Sigmoid colon (tissue), 7 donors: ENCODE measurements around the gene ZIM2. TPM values are rescaled to one million over a fixed set of nuclear protein-coding genes. Genes with fewer than 3 reads are reported as not detected.

Experiments
- DNase-seq: peaks from one replicate; pipeline ENCODE4 v3.0.0-alpha.2; 2019
- H3K27ac ChIP-seq, 4 donors: fragments of 200-600 bp; sonication (generic); one replicate each; pipeline ENCODE4 v1.5.1; 2016 to 2019; ENCODE audit warnings: mild to moderate bottlenecking in 1 of 4
- H3K27me3 ChIP-seq, 3 donors: fragments of 200-600 bp; sonication (generic); one replicate each; pipeline ENCODE4 v1.5.1; 2019; ENCODE audit warnings: mild to moderate bottlenecking in 1 of 3
- H3K36me3 ChIP-seq, 4 donors: fragments of 200-600 bp; sonication (generic); one replicate each; pipeline ENCODE4 v1.5.1; 2016 to 2019
- H3K4me1 ChIP-seq, 4 donors: fragments of 200-600 bp; sonication (generic); one replicate each; pipeline ENCODE4 v1.5.1; 2017 to 2019
- H3K4me3 ChIP-seq, 4 donors: fragments of 200-600 bp; sonication (generic); one replicate each; pipeline ENCODE4 v1.5.1; 2017 to 2019; ENCODE audit warnings: mild to moderate bottlenecking in 2 of 4, moderate library complexity in 1 of 4
- H3K9me3 ChIP-seq, 4 donors: fragments of 200-600 bp in 3 of 4; sonication (generic) in 3 of 4; one replicate each; pipeline versions ENCODE4 v1.5.1 to v1.6.1; 2013 to 2019
- CTCF ChIP-seq, 4 experiments: fragments of 450-650 bp in 3 of 4; fragments of 200-600 bp in 1 of 4; IDR thresholded peaks; one replicate each; pipeline ENCODE4 v1.5.1; 2016 to 2019; ENCODE audit warnings: antibody characterized with exemption in 4 of 4, mild to moderate bottlenecking in 3 of 4, moderate library complexity in 2 of 4
- EP300 ChIP-seq, 4 donors: sonication (generic); formaldehyde crosslinking; IDR thresholded peaks; one replicate each; pipeline ENCODE4 v1.6.1; 2017; ENCODE audit warnings: antibody characterized with exemption in 4 of 4
- POLR2A ChIP-seq, 2 donors: fragments of 450-650 bp; IDR thresholded peaks; one replicate each; pipeline ENCODE4 v1.6.1; 2016; ENCODE audit warnings: antibody characterized with exemption in 2 of 2, mild to moderate bottlenecking in 2 of 2, moderate library complexity in 2 of 2
- POLR2AphosphoS5 ChIP-seq, 4 donors: sonication (generic); formaldehyde crosslinking; IDR thresholded peaks; one replicate each; pipeline ENCODE4 v1.6.1; 2017; ENCODE audit warnings: antibody characterized with exemption in 4 of 4
- WGBS, 2 donors: extraction: QIAGEN DNeasy Blood & Tissue Kit; methylation state at CpG; one replicate each; pipeline ENCODE4 v1.1.7; 2013; 5-methylcytosine and 5-hydroxymethylcytosine counted together
- intact Hi-C: fragments of 100-400 bp; cut with DNase I; formaldehyde crosslinking; loops from one replicate; pipeline ENCODE4 v1.15.1; 2023
- polyA plus RNA-seq, 3 donors: library from polyadenylated mRNA; stranded (reverse); fragments of 200-250 nt; gene quantifications; one replicate each; pipeline ENCODE4 v1.2.3, GENCODE V29; 2013
- total RNA-seq, 4 donors: library from RNA; depleted of rRNA; stranded (reverse); fragments of >200 nt; gene quantifications; one replicate each; pipeline ENCODE4 v1.1.0, GENCODE V29; 2016
- donor health status: healthy with polysubstance abuse.
- donor health status: Bipolar disorder and iron deficiency.
- donor health status: healthy.

ZIM2 gene
- total RNA-seq = 1 to 10 TPM in 2 of 4 donors, under 1 TPM in 2; 0.36 to 1.6 (median 1.2) TPM
- polyA plus RNA-seq = under 1 TPM in 1 of 3 donors, not detected in 2; 0.09 TPM

DNA sequence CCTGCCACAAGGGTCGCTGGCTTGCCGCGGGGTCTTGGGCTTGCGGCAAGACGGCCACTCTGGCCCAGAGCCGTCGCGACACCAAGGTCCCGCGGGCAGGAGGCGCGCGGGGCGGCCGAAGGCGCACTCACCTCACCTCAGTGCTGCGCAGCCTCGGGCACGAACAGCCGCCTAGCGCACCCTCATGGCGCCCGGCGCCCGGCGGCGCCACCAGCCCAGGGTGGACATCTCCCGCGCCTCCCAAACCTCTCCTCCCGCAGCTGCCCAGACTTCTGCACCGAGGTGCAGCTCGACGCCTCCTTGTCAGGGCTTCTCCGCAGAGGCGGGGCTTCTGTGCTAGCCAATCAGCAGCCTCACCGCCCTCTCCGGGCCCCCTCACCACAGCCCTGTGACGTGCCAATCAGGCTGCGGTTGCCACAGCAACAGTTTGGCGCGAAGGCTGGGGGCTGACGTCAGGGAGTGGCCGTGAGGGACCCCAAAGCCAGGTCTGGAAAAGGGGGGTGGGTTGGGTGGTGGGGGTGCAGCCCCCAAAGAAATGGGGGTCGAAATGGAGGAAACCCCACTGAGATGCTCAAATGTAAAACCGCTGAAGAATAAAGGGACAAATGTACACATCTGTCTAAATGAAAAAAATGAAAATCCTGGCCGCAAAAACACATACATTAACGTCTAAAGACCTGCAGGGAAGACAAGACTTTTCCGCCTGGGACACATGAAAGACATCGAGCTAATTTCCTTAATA, at the start of gene ZIM2, which contains the start of gene PEG3:
Gene ZIM2 (minus strand): TSS at position 276 of the 742 bp plus-strand sequence. CDS start 16,449 bp downstream, outside the sequence.
Gene PEG3 (minus strand): TSS at position 276 of the 742 bp plus-strand sequence. CDS start 16,071 bp downstream, outside the sequence.
- peak within 1 kb of the TSS; percentile 49 to 63 (median 57) for H3K4me3 ChIP-seq
- intact Hi-C loops = loop anchor here (5.0 kb wide), 1 partner anchor 227 kb away; no protein-coding TSS in a partner anchor
- no peaks in the 10 kb centered on the region for H3K36me3 ChIP-seq
- no peaks in the 10 kb centered on the region for H3K27me3 ChIP-seq
- peak within 1 kb of the TSS; percentile 88 to 92 (median 90) for H3K27ac ChIP-seq
- peaks cover 0 to 26% (median 0%) of the 10 kb centered on the region in 4 donors for H3K9me3 ChIP-seq
- DNase-seq = peak; percentile 93
- TF ChIP-seq POLR2AphosphoS5 (IDR thresholded peaks at IDR 0.05) (peak; percentile 78 to 90 (median 84)), CTCF (IDR thresholded peaks at IDR 0.05) (no peak), EP300 (IDR thresholded peaks at IDR 0.05) (no peak), POLR2A (IDR thresholded peaks at IDR 0.05) (peak in 1 of 2 donors; percentile 50)
- H3K4me1 ChIP-seq = peaks cover 0 to 12% (median 2%) of the 10 kb centered on the region in 4 donors
- WGBS, 2 donors = 62 to 69% methylated on average over 49 of the region's 49 CpGs

GRCh38 chr19:56885173-56885985, 44.9 kb upstream of the ZIM2 start:
- WGBS, 2 donors = 31 to 49% methylated on average over 14 of the region's 14 CpGs
- TF ChIP-seq EP300 (IDR thresholded peaks at IDR 0.05) = no peak
- TF ChIP-seq CTCF (IDR thresholded peaks at IDR 0.05) = no peak
- no peak for TF ChIP-seq POLR2A (IDR thresholded peaks at IDR 0.05)
- TF ChIP-seq POLR2AphosphoS5 (IDR thresholded peaks at IDR 0.05) = no peak
- H3K9me3 ChIP-seq = peaks cover 0 to 14% (median 0%) of the 10 kb centered on the region in 4 donors
- peaks cover 0 to 10% (median 0%) of the 10 kb centered on the region in 3 donors for H3K27me3 ChIP-seq
- intact Hi-C loops = no loop called here
- H3K36me3 ChIP-seq = no peaks in the 10 kb centered on the region
- H3K27ac ChIP-seq = no peak overlapping the region
- H3K4me3 ChIP-seq = no peak overlapping the region
- no peaks in the 10 kb centered on the region for H3K4me1 ChIP-seq
- DNase-seq = no peak

- H3K27ac ChIP-seq = no peak overlapping the region
- H3K4me3 ChIP-seq = no peak overlapping the region
- no peak for TF ChIP-seq POLR2AphosphoS5 (IDR thresholded peaks at IDR 0.05)
- TF ChIP-seq POLR2A (IDR thresholded peaks at IDR 0.05) = no peak
- TF ChIP-seq CTCF (IDR thresholded peaks at IDR 0.05) = no peak
- no peak for TF ChIP-seq EP300 (IDR thresholded peaks at IDR 0.05)
- H3K27me3 ChIP-seq = peaks cover 0 to 10% (median 0%) of the 10 kb centered on the region in 3 donors
- H3K36me3 ChIP-seq = no peaks in the 10 kb centered on the region
- 66 to 70% methylated on average over 5 of the region's 5 CpGs for WGBS, 2 donors
- H3K4me1 ChIP-seq = no peaks in the 10 kb centered on the region
- peaks cover 0 to 12% (median 0%) of the 10 kb centered on the region in 4 donors for H3K9me3 ChIP-seq
- intact Hi-C loops = no loop called here
- no peak for DNase-seq
Observed at GRCh38 chr19:56884441-56884840, 43.9 kb upstream of the ZIM2 start.

GRCh38 chr19:56880592-56881190, 40.2 kb upstream of the ZIM2 start:
- DNase-seq = no peak
- peaks cover 0 to 17% (median 0%) of the 10 kb centered on the region in 4 donors for H3K9me3 ChIP-seq
- H3K4me3 ChIP-seq = no peak overlapping the region
- WGBS, 2 donors = 64 to 84% methylated on average over 5 of the region's 5 CpGs
- peaks cover 0 to 10% (median 0%) of the 10 kb centered on the region in 3 donors for H3K27me3 ChIP-seq
- intact Hi-C loops = no loop called here
- H3K27ac ChIP-seq = no peak overlapping the region
- H3K4me1 ChIP-seq = no peaks in the 10 kb centered on the region
- TF ChIP-seq EP300 (IDR thresholded peaks at IDR 0.05) (no peak), POLR2AphosphoS5 (IDR thresholded peaks at IDR 0.05) (no peak), POLR2A (IDR thresholded peaks at IDR 0.05) (no peak), CTCF (IDR thresholded peaks at IDR 0.05) (no peak)
- H3K36me3 ChIP-seq = no peaks in the 10 kb centered on the region
